ENCODE measurements around the gene ANKMY1. TPM values are rescaled to one million over a fixed set of nuclear protein-coding genes. Genes with fewer than 3 reads are reported as not detected.
A peak's percentile ranks its signal among the peaks of the same experiment; 100 is the strongest.

ANKMY1 gene
- total and polyA plus RNA-seq, 2 of the 13 experiments (the other 11 are each of a cell fraction or from before 2014, with no cell fraction given) = 11.7 to 18.8 TPM

GRCh38 chr2:240595381-240596079, 37.7 kb upstream of the ANKMY1 start:
- Histone ChIP-seq H3K4me1 (ENCODE audit: insufficient read depth, low read length) (peaks cover 32% of the 10 kb centered on the region), H2AFZ (ENCODE audit: low read length) (no peak overlapping the region), H3K4me2 (ENCODE audit: low read depth, low read length) (no peak overlapping the region), H3K27ac (ENCODE audit: extremely low read length, insufficient read depth, low read length) (peak overlapping the region; percentile 94), H3K9me3 (ENCODE audit: low read length) (no peaks in the 10 kb centered on the region), H3K36me3 (replicated peaks in 1 of 2; ENCODE audit: control insufficient read depth in 1 of 2, insufficient read depth in 2 of 2, low read length in 2 of 2) (peaks cover 18 to 30% of the 10 kb centered on the region in 2 experiments), H4K20me1 (ENCODE audit: insufficient read depth, low read length) (no peaks in the 10 kb centered on the region), H3K27me3 (ENCODE audit: control insufficient read depth in 1 of 2, insufficient read depth in 2 of 2, low read length in 2 of 2) (no peaks in the 10 kb centered on the region), H3K79me2 (ENCODE audit: insufficient read depth, low read length) (peaks cover 9% of the 10 kb centered on the region), H3K9ac (ENCODE audit: insufficient read depth, low read depth, low read length) (no peak overlapping the region), H3K4me3 (replicated peaks in 1 of 3; ENCODE audit: insufficient read depth in 1 of 3, low read depth in 2 of 3, low read length in 3 of 3) (no peak overlapping the region)
- ATAC-seq (peak; percentile 62), FAIRE-seq (peak; percentile 76), DNase-seq (ENCODE audit: low spot score) (peak; percentile 64)
- ChIA-PET POLR2A (interaction anchor here (0.7 to 2.2 kb wide), 2 partner anchors 9 to 10 kb away, joined by 4 to 9 read pairs; partner anchors contain the start of gene CAPN10), CTCF (ENCODE audit: low intra/inter-chr PET ratio, low total read pairs) (no interaction called here)
- no TSS peak for BruUV-seq (replicated peaks)
- intact Hi-C loops (cut with micrococcal nuclease; ENCODE audit: unreplicated experiment) (loop anchor here (1.0 kb wide), 1 partner anchor 43 kb away; no protein-coding TSS in a partner anchor), in situ Hi-C loops (cut with HindIII; ENCODE audit: extremely low pct_ligation_motif_present, low pct_unique_long_range_greater_than_20kb) (no loop called here)
- WGBS (ENCODE audit: low lambda C conversion rate) = 77% methylated on average over 13 of the region's 18 CpGs
- peak; percentile 10; the same call in 1 of the 2 replicates for TF ChIP-seq TFDP2 (CRISPR knock-in tag; IDR thresholded peaks at IDR 0.05)
- peak; percentile 56 for TF ChIP-seq XRCC5 (optimal IDR thresholded peaks at IDR 0.05; ENCODE audit: low read length)
- 0 out of 2 replicates have a peak, but pooled peaks have one; percentile 73 for TF ChIP-seq CAMTA2 (CRISPR knock-in tag; IDR thresholded peaks at IDR 0.05; ENCODE audit: borderline replicate concordance)
- peak; percentile 11; the same call in 1 of the 2 replicates for TF ChIP-seq HOXA3 (CRISPR knock-in tag; IDR thresholded peaks at IDR 0.05)
- TF ChIP-seq ZNF318 (CRISPR knock-in tag; IDR thresholded peaks at IDR 0.05) = 0 out of 2 replicates have a peak, but pooled peaks have one; percentile 53
- no peak for TF ChIP-seq ZNF414 (CRISPR knock-in tag; IDR thresholded peaks at IDR 0.05)
- no peak for TF ChIP-seq ZNF776 (CRISPR knock-in tag; IDR thresholded peaks at IDR 0.05)
- peak; percentile 65; the same call in 1 of the 2 replicates for TF ChIP-seq ZNF232 (CRISPR knock-in tag; IDR thresholded peaks at IDR 0.05; ENCODE audit: borderline replicate concordance)

Data from HepG2 (cell line).